ENCODE results near the gene RNF213.
"Not testable (repeated sequence)": the region's sequence is repeated elsewhere in the genome, so short reads cannot be mapped to it uniquely, and the experiment has no call there.

The RNF213 gene

GRCh38 chr17:80275857-80276256, 15.2 kb downstream of the RNF213 start:
- H3K4me2 ChIP-seq (ENCODE audit: low read length, poor library complexity, severe bottlenecking); H3K4ac ChIP-seq (ENCODE audit: low read depth in 1 of 2, low read length in 2 of 2); H2BK120ac ChIP-seq (ENCODE audit: low read depth, low read length); H3K18ac ChIP-seq (ENCODE audit: low read depth in 1 of 2, low read length in 2 of 2); H4K91ac ChIP-seq (ENCODE audit: low read length); H2AFZ ChIP-seq (ENCODE audit: low read depth, low read length); H2BK12ac ChIP-seq (ENCODE audit: low read length in 2 of 2); H3K9me3 ChIP-seq (ENCODE audit: control insufficient read depth, low read length); H2BK5ac ChIP-seq (ENCODE audit: low read depth, low read length, poor library complexity, severe bottlenecking); H3K4me3 ChIP-seq (ENCODE audit: insufficient read depth in 1 of 2, low read depth in 1 of 2, low read length in 2 of 2); H4K8ac ChIP-seq (ENCODE audit: low read length); H2AK5ac ChIP-seq (ENCODE audit: low read length, severe bottlenecking); H3K27me3 ChIP-seq (ENCODE audit: control insufficient read depth in 1 of 2, insufficient read depth in 1 of 2, low read length in 2 of 2); H3K14ac ChIP-seq (ENCODE audit: low read length in 2 of 2); H3K9ac ChIP-seq (ENCODE audit: low read length); DNase-seq; H2BK15ac ChIP-seq (ENCODE audit: low read depth, poor library complexity, severe bottlenecking); H3K27ac ChIP-seq (ENCODE audit: low read length, poor library complexity, severe bottlenecking); H3K23ac ChIP-seq (ENCODE audit: low read length in 2 of 2): not testable (repeated sequence)
- Histone ChIP-seq H3K36me3 (ENCODE audit: control insufficient read depth in 1 of 2, insufficient read depth in 2 of 2, low read depth in 1 of 2, low read length in 2 of 2) (peaks cover 37 to 47% of the 10 kb centered on the region in 2 experiments), H3K79me1 (replicated peaks; ENCODE audit: low read length, poor library complexity, severe bottlenecking) (peaks cover 28% of the 10 kb centered on the region), H3K4me1 (ENCODE audit: control insufficient read depth, insufficient read depth, low read depth, low read length) (peaks cover 26% of the 10 kb centered on the region)
- WGBS: 100% methylated on average over 4 of the region's 8 CpGs

DNA sequence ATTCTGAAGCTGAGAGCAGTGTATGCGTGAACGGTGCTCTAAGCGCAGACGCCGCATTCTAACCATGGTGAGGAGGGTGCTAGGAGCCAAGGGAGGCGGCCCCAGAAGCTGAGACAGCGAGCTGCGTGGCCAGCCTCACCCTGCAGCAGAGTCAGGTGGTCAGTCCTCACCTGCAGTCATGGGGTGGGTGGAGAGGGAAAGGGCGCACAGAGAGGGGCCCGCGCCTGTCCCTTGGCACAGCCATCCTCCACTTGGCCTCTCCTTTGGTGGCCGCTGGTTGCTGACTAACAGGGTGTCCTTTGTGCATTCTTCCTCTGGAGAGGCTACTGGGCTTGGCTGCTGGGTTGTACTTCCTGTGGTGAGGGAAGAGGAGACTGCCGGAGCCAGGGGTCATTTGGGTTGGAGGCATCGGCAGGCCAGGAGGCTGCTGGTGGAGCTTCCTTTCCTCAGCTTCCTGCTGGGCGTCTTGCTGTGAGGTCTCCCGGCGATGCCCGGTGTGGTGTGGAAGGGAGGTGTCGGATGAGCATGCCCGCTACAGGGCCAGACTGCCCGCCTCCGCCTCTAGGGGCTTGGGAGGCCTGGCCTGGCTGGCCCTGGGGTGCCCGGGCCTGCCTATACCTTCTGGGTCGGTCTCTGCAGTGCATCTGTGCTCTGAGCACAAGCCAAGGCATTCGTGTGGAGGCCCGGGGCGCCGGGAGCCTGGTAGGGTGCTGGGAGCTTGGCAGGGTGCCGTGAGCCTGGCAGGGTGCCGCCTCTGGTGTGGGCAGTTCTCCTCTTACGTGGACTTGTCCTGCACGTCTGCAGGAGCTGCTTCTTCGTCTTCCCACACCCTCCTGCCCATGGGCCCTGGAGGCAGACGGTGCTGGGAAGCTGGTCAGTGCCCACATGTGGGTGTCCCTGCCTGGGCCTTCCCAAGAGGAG, 17.4 kb downstream of the RNF213 start:
- no peak overlapping the region for H2BK15ac ChIP-seq (ENCODE audit: low read depth, poor library complexity, severe bottlenecking)
- H2AFZ ChIP-seq (ENCODE audit: low read depth, low read length): no peak overlapping the region
- H4K8ac ChIP-seq (ENCODE audit: low read length): no peak overlapping the region
- no peaks in the 10 kb centered on the region for H3K9me3 ChIP-seq (ENCODE audit: control insufficient read depth, low read length)
- H2BK5ac ChIP-seq (ENCODE audit: low read depth, low read length, poor library complexity, severe bottlenecking): peak overlapping the region; percentile 11
- no peak overlapping the region for H3K4ac ChIP-seq (ENCODE audit: low read depth in 1 of 2, low read length in 2 of 2)
- no peak overlapping the region for H3K18ac ChIP-seq (ENCODE audit: low read depth in 1 of 2, low read length in 2 of 2)
- peak overlapping the region; percentile 80 for H2AK5ac ChIP-seq (ENCODE audit: low read length, severe bottlenecking)
- H2BK12ac ChIP-seq (ENCODE audit: low read length in 2 of 2): no peak overlapping the region
- no peak overlapping the region for H3K23ac ChIP-seq (ENCODE audit: low read length in 2 of 2)
- H2BK120ac ChIP-seq (ENCODE audit: low read depth, low read length): no peak overlapping the region
- no peak overlapping the region for H4K91ac ChIP-seq (ENCODE audit: low read length)
- no peak overlapping the region for H3K4me3 ChIP-seq (ENCODE audit: insufficient read depth in 1 of 2, low read depth in 1 of 2, low read length in 2 of 2)
- H3K14ac ChIP-seq (ENCODE audit: low read length in 2 of 2): no peak overlapping the region
- no peak for DNase-seq
- H3K79me1 ChIP-seq (replicated peaks; ENCODE audit: low read length, poor library complexity, severe bottlenecking): peaks cover 31% of the 10 kb centered on the region
- 95% methylated on average over 34 of the region's 34 CpGs for WGBS
- no peak overlapping the region for H3K9ac ChIP-seq (ENCODE audit: low read length)
- H3K27ac ChIP-seq (ENCODE audit: low read length, poor library complexity, severe bottlenecking): peak overlapping the region; percentile 55
- peaks cover 42 to 49% of the 10 kb centered on the region in 2 experiments for H3K36me3 ChIP-seq (ENCODE audit: control insufficient read depth in 1 of 2, insufficient read depth in 2 of 2, low read depth in 1 of 2, low read length in 2 of 2)
- peaks cover 26% of the 10 kb centered on the region for H3K4me1 ChIP-seq (ENCODE audit: control insufficient read depth, insufficient read depth, low read depth, low read length)
- H3K27me3 ChIP-seq (ENCODE audit: control insufficient read depth in 1 of 2, insufficient read depth in 1 of 2, low read length in 2 of 2): no peaks in the 10 kb centered on the region
- no peak overlapping the region for H3K4me2 ChIP-seq (ENCODE audit: low read length, poor library complexity, severe bottlenecking)

DNA sequence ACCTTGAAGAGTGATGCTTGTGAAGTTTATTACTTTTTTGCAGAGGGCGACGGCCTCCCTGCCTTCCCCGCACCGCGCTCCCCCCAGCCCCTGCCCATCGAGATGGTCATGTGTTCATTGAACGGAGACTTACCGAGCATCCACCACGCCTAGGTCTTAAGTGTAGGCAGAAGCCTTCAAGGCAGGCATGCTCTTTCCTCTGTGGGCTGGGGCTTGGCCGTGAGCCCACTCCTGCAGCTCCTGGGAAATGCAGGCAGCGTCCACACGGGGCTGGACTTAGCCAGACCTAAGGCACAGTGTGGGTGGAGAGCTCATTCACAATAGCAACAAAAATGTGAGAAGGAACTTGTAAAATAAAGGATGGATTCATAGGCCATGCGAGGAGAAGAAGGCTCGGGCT, 19.2 kb downstream of the RNF213 start:
- no peak overlapping the region for H3K18ac ChIP-seq (ENCODE audit: low read depth in 1 of 2, low read length in 2 of 2)
- H3K27me3 ChIP-seq (ENCODE audit: control insufficient read depth in 1 of 2, insufficient read depth in 1 of 2, low read length in 2 of 2): no peaks in the 10 kb centered on the region
- no peak overlapping the region for H2BK12ac ChIP-seq (ENCODE audit: low read length in 2 of 2)
- WGBS: 88% methylated on average over 14 of the region's 14 CpGs
- no peak overlapping the region for H4K8ac ChIP-seq (ENCODE audit: low read length)
- peaks cover 36 to 45% of the 10 kb centered on the region in 2 experiments for H3K36me3 ChIP-seq (ENCODE audit: control insufficient read depth in 1 of 2, insufficient read depth in 2 of 2, low read depth in 1 of 2, low read length in 2 of 2)
- H3K23ac ChIP-seq (ENCODE audit: low read length in 2 of 2): no peak overlapping the region
- H3K4me1 ChIP-seq (ENCODE audit: control insufficient read depth, insufficient read depth, low read depth, low read length): peaks cover 30% of the 10 kb centered on the region
- no peak overlapping the region for H3K14ac ChIP-seq (ENCODE audit: low read length in 2 of 2)
- H3K4me2 ChIP-seq (ENCODE audit: low read length, poor library complexity, severe bottlenecking): no peak overlapping the region
- H2BK120ac ChIP-seq (ENCODE audit: low read depth, low read length): no peak overlapping the region
- no peak overlapping the region for H2AFZ ChIP-seq (ENCODE audit: low read depth, low read length)
- H3K4ac ChIP-seq (ENCODE audit: low read depth in 1 of 2, low read length in 2 of 2): no peak overlapping the region
- no peaks in the 10 kb centered on the region for H3K9me3 ChIP-seq (ENCODE audit: control insufficient read depth, low read length)
- H2BK5ac ChIP-seq (ENCODE audit: low read depth, low read length, poor library complexity, severe bottlenecking): no peak overlapping the region
- peak overlapping the region; percentile 14 for H3K9ac ChIP-seq (ENCODE audit: low read length)
- no peak overlapping the region for H3K4me3 ChIP-seq (ENCODE audit: insufficient read depth in 1 of 2, low read depth in 1 of 2, low read length in 2 of 2)
- no peak overlapping the region for H4K91ac ChIP-seq (ENCODE audit: low read length)
- H3K79me1 ChIP-seq (replicated peaks; ENCODE audit: low read length, poor library complexity, severe bottlenecking): peaks cover 30% of the 10 kb centered on the region
- H2BK15ac ChIP-seq (ENCODE audit: low read depth, poor library complexity, severe bottlenecking): no peak overlapping the region
- DNase-seq: peak; percentile 58
- H2AK5ac ChIP-seq (ENCODE audit: low read length, severe bottlenecking): no peak overlapping the region
- H3K27ac ChIP-seq (ENCODE audit: low read length, poor library complexity, severe bottlenecking): no peak overlapping the region

GRCh38 chr17:80281516-80281915, 20.9 kb downstream of the RNF213 start:
- H3K9me3 ChIP-seq (ENCODE audit: control insufficient read depth, low read length): no peaks in the 10 kb centered on the region
- no peak overlapping the region for H3K4me2 ChIP-seq (ENCODE audit: low read length, poor library complexity, severe bottlenecking)
- H2BK15ac ChIP-seq (ENCODE audit: low read depth, poor library complexity, severe bottlenecking): no peak overlapping the region
- peaks cover 45 to 54% of the 10 kb centered on the region in 2 experiments for H3K36me3 ChIP-seq (ENCODE audit: control insufficient read depth in 1 of 2, insufficient read depth in 2 of 2, low read depth in 1 of 2, low read length in 2 of 2)
- H4K91ac ChIP-seq (ENCODE audit: low read length): no peak overlapping the region
- no peak overlapping the region for H3K14ac ChIP-seq (ENCODE audit: low read length in 2 of 2)
- no peak overlapping the region for H3K4ac ChIP-seq (ENCODE audit: low read depth in 1 of 2, low read length in 2 of 2)
- no peak overlapping the region for H3K27ac ChIP-seq (ENCODE audit: low read length, poor library complexity, severe bottlenecking)
- no peak overlapping the region for H3K23ac ChIP-seq (ENCODE audit: low read length in 2 of 2)
- no peak overlapping the region for H3K9ac ChIP-seq (ENCODE audit: low read length)
- H2BK5ac ChIP-seq (ENCODE audit: low read depth, low read length, poor library complexity, severe bottlenecking): no peak overlapping the region
- H2AFZ ChIP-seq (ENCODE audit: low read depth, low read length): no peak overlapping the region
- H3K79me1 ChIP-seq (replicated peaks; ENCODE audit: low read length, poor library complexity, severe bottlenecking): peaks cover 32% of the 10 kb centered on the region
- H2BK12ac ChIP-seq (ENCODE audit: low read length in 2 of 2): no peak overlapping the region
- no peak overlapping the region for H2AK5ac ChIP-seq (ENCODE audit: low read length, severe bottlenecking)
- H3K4me3 ChIP-seq (ENCODE audit: insufficient read depth in 1 of 2, low read depth in 1 of 2, low read length in 2 of 2): no peak overlapping the region
- H3K4me1 ChIP-seq (ENCODE audit: control insufficient read depth, insufficient read depth, low read depth, low read length): peaks cover 28% of the 10 kb centered on the region
- H4K8ac ChIP-seq (ENCODE audit: low read length): no peak overlapping the region
- WGBS: 90% methylated on average over 10 of the region's 10 CpGs
- no peak overlapping the region for H2BK120ac ChIP-seq (ENCODE audit: low read depth, low read length)
- H3K18ac ChIP-seq (ENCODE audit: low read depth in 1 of 2, low read length in 2 of 2): no peak overlapping the region
- no peaks in the 10 kb centered on the region for H3K27me3 ChIP-seq (ENCODE audit: control insufficient read depth in 1 of 2, insufficient read depth in 1 of 2, low read length in 2 of 2)
- DNase-seq: no peak
